ENCODE measurements around the gene SCFD2.

GRCh38 chr4:53326535-53326934 is 39.3 kb downstream of the SCFD2 start:
- no peak for TF ChIP-seq CTCF (IDR thresholded peaks at IDR 0.05; ENCODE audit: control extremely low read depth in 1 of 3, insufficient read depth in 1 of 3, low read depth in 1 of 3, low read length in 3 of 3)
- no peak for TF ChIP-seq JUN (IDR thresholded peaks at IDR 0.05; ENCODE audit: low read depth, low read length)
- TF ChIP-seq CREB1 (IDR thresholded peaks at IDR 0.05): no peak
- TF ChIP-seq EZH2 (IDR thresholded peaks at IDR 0.05; ENCODE audit: low read depth, low read length, severe bottlenecking): no peak
- TF ChIP-seq RAD21 (IDR thresholded peaks at IDR 0.05 in 1 of 2, conservative IDR thresholded peaks at IDR 0.05 in 1 of 2; ENCODE audit: low read depth in 2 of 2, low read length in 2 of 2): no peak
- TF ChIP-seq POLR2A (IDR thresholded peaks at IDR 0.05; ENCODE audit: control extremely low read depth in 1 of 2, low read depth in 2 of 2, low read length in 2 of 2): no peak
- TF ChIP-seq CEBPB (IDR thresholded peaks at IDR 0.05; ENCODE audit: low read depth, low read length): no peak
- no peak for TF ChIP-seq GTF2F1 (IDR thresholded peaks at IDR 0.05; ENCODE audit: borderline replicate concordance, low read depth, low read length)
- TF ChIP-seq, protein P1, sequence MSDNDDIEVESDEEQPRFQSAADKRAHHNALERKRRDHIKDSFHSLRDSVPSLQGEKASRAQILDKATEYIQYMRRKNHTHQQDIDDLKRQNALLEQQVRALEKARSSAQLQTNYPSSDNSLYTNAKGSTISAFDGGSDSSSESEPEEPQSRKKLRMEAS (IDR thresholded peaks at IDR 0.05): no peak
- no peak for TF ChIP-seq TAF1 (IDR thresholded peaks at IDR 0.05; ENCODE audit: low read depth, low read length)
- TF ChIP-seq FOSL1 (IDR thresholded peaks at IDR 0.05; ENCODE audit: insufficient read depth, low read depth, low read length): no peak

All from H1 (cell line).